ENCODE data around the gene LUC7L2. TPM values are rescaled to one million over a fixed set of nuclear protein-coding genes. Genes with fewer than 3 reads are reported as not detected.

The LUC7L2 gene
- total RNA-seq, 1 experiment from 2014 or later: 94.4 TPM

GRCh38 chr7:139341776-139342226 is 17.9 kb upstream of the LUC7L2 start:
- H3K27ac Mint-ChIP-seq: peak overlapping the region; percentile 99
- peaks cover 15% of the 10 kb centered on the region for H3K36me3 Mint-ChIP-seq
- POLR2A ChIA-PET: interaction anchor here (2.1 kb wide), 1 partner anchor 18 kb away, joined by 4 read pairs; the partner anchor contains the start of gene LUC7L2
- DNase-seq (ENCODE audit: low spot score): no peak
- H3K27me3 Mint-ChIP-seq (ENCODE audit: low read depth): peaks cover 9% of the 10 kb centered on the region
- peaks cover 7% of the 10 kb centered on the region for H3K4me1 Mint-ChIP-seq
- CTCF ChIA-PET: no interaction called here
- TF ChIP-seq NFYB (CRISPR knock-in tag; conservative IDR thresholded peaks at IDR 0.05; ENCODE audit: low read depth): peak; percentile 88
- TF ChIP-seq MYBL2 (CRISPR knock-in tag; IDR thresholded peaks at IDR 0.05): no peak
- TF ChIP-seq ARID4B (CRISPR knock-in tag; IDR thresholded peaks at IDR 0.05; ENCODE audit: borderline replicate concordance): 0 out of 2 replicates have a peak, but pooled peaks have one; percentile 2
- H3K9me3 Mint-ChIP-seq: peaks cover 10% of the 10 kb centered on the region
- H3K4me3 Mint-ChIP-seq: peak overlapping the region; percentile 92
- no peak for ATAC-seq

GRCh38 chr7:139345042-139345441 is 14.7 kb upstream of the LUC7L2 start:
- ATAC-seq: no peak
- CTCF ChIA-PET: no interaction called here
- no peak for TF ChIP-seq MYBL2 (CRISPR knock-in tag; IDR thresholded peaks at IDR 0.05)
- TF ChIP-seq, protein P1, sequence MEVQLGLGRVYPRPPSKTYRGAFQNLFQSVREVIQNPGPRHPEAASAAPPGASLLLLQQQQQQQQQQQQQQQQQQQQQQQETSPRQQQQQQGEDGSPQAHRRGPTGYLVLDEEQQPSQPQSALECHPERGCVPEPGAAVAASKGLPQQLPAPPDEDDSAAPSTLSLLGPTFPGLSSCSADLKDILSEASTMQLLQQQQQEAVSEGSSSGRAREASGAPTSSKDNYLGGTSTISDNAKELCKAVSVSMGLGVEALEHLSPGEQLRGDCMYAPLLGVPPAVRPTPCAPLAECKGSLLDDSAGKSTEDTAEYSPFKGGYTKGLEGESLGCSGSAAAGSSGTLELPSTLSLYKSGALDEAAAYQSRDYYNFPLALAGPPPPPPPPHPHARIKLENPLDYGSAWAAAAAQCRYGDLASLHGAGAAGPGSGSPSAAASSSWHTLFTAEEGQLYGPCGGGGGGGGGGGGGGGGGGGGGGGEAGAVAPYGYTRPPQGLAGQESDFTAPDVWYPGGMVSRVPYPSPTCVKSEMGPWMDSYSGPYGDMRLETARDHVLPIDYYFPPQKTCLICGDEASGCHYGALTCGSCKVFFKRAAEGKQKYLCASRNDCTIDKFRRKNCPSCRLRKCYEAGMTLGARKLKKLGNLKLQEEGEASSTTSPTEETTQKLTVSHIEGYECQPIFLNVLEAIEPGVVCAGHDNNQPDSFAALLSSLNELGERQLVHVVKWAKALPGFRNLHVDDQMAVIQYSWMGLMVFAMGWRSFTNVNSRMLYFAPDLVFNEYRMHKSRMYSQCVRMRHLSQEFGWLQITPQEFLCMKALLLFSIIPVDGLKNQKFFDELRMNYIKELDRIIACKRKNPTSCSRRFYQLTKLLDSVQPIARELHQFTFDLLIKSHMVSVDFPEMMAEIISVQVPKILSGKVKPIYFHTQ (CRISPR knock-in tag; IDR thresholded peaks at IDR 0.05): no peak
- TF ChIP-seq, protein P2, sequence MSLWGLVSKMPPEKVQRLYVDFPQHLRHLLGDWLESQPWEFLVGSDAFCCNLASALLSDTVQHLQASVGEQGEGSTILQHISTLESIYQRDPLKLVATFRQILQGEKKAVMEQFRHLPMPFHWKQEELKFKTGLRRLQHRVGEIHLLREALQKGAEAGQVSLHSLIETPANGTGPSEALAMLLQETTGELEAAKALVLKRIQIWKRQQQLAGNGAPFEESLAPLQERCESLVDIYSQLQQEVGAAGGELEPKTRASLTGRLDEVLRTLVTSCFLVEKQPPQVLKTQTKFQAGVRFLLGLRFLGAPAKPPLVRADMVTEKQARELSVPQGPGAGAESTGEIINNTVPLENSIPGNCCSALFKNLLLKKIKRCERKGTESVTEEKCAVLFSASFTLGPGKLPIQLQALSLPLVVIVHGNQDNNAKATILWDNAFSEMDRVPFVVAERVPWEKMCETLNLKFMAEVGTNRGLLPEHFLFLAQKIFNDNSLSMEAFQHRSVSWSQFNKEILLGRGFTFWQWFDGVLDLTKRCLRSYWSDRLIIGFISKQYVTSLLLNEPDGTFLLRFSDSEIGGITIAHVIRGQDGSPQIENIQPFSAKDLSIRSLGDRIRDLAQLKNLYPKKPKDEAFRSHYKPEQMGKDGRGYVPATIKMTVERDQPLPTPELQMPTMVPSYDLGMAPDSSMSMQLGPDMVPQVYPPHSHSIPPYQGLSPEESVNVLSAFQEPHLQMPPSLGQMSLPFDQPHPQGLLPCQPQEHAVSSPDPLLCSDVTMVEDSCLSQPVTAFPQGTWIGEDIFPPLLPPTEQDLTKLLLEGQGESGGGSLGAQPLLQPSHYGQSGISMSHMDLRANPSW (CRISPR knock-in tag; conservative IDR thresholded peaks at IDR 0.05; ENCODE audit: low read depth): no peak
- TF ChIP-seq ARID4B (CRISPR knock-in tag; IDR thresholded peaks at IDR 0.05; ENCODE audit: borderline replicate concordance): no peak
- no peak for TF ChIP-seq ATF1 (CRISPR knock-in tag; IDR thresholded peaks at IDR 0.05)
- TF ChIP-seq FOXJ3 (CRISPR knock-in tag; IDR thresholded peaks at IDR 0.05; ENCODE audit: borderline replicate concordance): no peak
- no peak for TF ChIP-seq TP53 (CRISPR knock-in tag; IDR thresholded peaks at IDR 0.05)
- TF ChIP-seq GRHL2 (CRISPR knock-in tag; IDR thresholded peaks at IDR 0.05; ENCODE audit: insufficient replicate concordance, severe bottlenecking): no peak
- no peak for TF ChIP-seq IRF1 (CRISPR knock-in tag; IDR thresholded peaks at IDR 0.05)
- TF ChIP-seq ZNF396 (CRISPR knock-in tag; IDR thresholded peaks at IDR 0.05; ENCODE audit: borderline replicate concordance): no peak
- TF ChIP-seq GTF2I (CRISPR knock-in tag; conservative IDR thresholded peaks at IDR 0.05): no peak
- no peak for TF ChIP-seq NFYB (CRISPR knock-in tag; conservative IDR thresholded peaks at IDR 0.05; ENCODE audit: low read depth)
- no peak for TF ChIP-seq NR3C1 (CRISPR knock-in tag; conservative IDR thresholded peaks at IDR 0.05; ENCODE audit: low read depth)
- no peak for TF ChIP-seq IRF2 (CRISPR knock-in tag; IDR thresholded peaks at IDR 0.05; ENCODE audit: borderline replicate concordance, low read depth)

More at GRCh38 chr7:139345042-139345441, 14.7 kb upstream of the LUC7L2 start:
- no peak overlapping the region for H3K27ac Mint-ChIP-seq
- DNase-seq (ENCODE audit: low spot score): no peak
- peaks cover 16% of the 10 kb centered on the region for H3K36me3 Mint-ChIP-seq
- POLR2A ChIA-PET: no interaction called here
- no peak overlapping the region for H3K4me3 Mint-ChIP-seq
- H3K4me1 Mint-ChIP-seq: peaks cover 7% of the 10 kb centered on the region
- peaks cover 5% of the 10 kb centered on the region for H3K27me3 Mint-ChIP-seq (ENCODE audit: low read depth)
- no peaks in the 10 kb centered on the region for H3K9me3 Mint-ChIP-seq
